Inferior parietal cortex (tissue), 1 donor: ENCODE measurements around the gene ASAP2.
A peak's percentile ranks its signal among the peaks of the same experiment; 100 is the strongest.

Source experiments
- DNase-seq: peaks from one replicate; pipeline ENCODE4 v3.0.0-alpha.2; 2016; ENCODE audit errors: extremely low spot score

The ASAP2 gene

GRCh38 chr2:9318461-9319337 lies 112.1 kb downstream of the ASAP2 start:
- no peak for DNase-seq

GRCh38 chr2:9319338-9319715 lies 112.7 kb downstream of the ASAP2 start:
- no peak for DNase-seq

GRCh38 chr2:9322576-9322975 lies 116.0 kb downstream of the ASAP2 start:
- no peak for DNase-seq

- no peak for DNase-seq
These were observed 118.8 kb downstream of the ASAP2 start for GRCh38 chr2:9325428-9325827.

GRCh38 chr2:9326975-9327374 lies 120.4 kb downstream of the ASAP2 start:
- no peak for DNase-seq

- no peak for DNase-seq
These were observed 121.3 kb downstream of the ASAP2 start for GRCh38 chr2:9327873-9328352.

GRCh38 chr2:9328931-9329330 lies 122.3 kb downstream of the ASAP2 start:
- no peak for DNase-seq

GRCh38 chr2:9329497-9329896 lies 122.9 kb downstream of the ASAP2 start:
- no peak for DNase-seq

- no peak for DNase-seq
These were observed 124.1 kb downstream of the ASAP2 start for GRCh38 chr2:9330612-9331270.

- DNase-seq: no peak
These were observed 125.1 kb downstream of the ASAP2 start for GRCh38 chr2:9331704-9332103.

GRCh38 chr2:9332136-9332852 lies 125.7 kb downstream of the ASAP2 start:
- DNase-seq: no peak

- no peak for DNase-seq
These were observed 126.2 kb downstream of the ASAP2 start for GRCh38 chr2:9332853-9333245.

- DNase-seq: peak; percentile 74
These were observed 127.1 kb downstream of the ASAP2 start for GRCh38 chr2:9333591-9334171.

- no peak for DNase-seq
These were observed 128.1 kb downstream of the ASAP2 start for GRCh38 chr2:9334761-9335160.

GRCh38 chr2:9335322-9335832 lies 128.8 kb downstream of the ASAP2 start:
- no peak for DNase-seq

- no peak for DNase-seq
These were observed 129.6 kb downstream of the ASAP2 start for GRCh38 chr2:9336241-9336575.

- DNase-seq: peak; percentile 58
These were observed 130.1 kb downstream of the ASAP2 start for GRCh38 chr2:9336576-9337314.

- no peak for DNase-seq
These were observed 131.3 kb downstream of the ASAP2 start for GRCh38 chr2:9337901-9338300.

- DNase-seq: no peak
These were observed 134.8 kb downstream of the ASAP2 start for GRCh38 chr2:9341337-9341887.

GRCh38 chr2:9342659-9343058 lies 136.0 kb downstream of the ASAP2 start:
- DNase-seq: no peak

- DNase-seq: no peak
These were observed 136.9 kb downstream of the ASAP2 start for GRCh38 chr2:9343524-9343923.
